Measurements from ENCODE around the gene CCDC87.
"Not testable (repeated sequence)": the region's sequence is repeated elsewhere in the genome, so short reads cannot be mapped to it uniquely, and the experiment has no call there.

CCDC87 gene

GRCh38 chr11:66548774-66549630 lies 43.9 kb downstream of the CCDC87 start:
- no peak for DNase-seq

- DNase-seq = no peak
Measured at GRCh38 chr11:66548041-66548440, 44.8 kb downstream of the CCDC87 start.

GRCh38 chr11:66547662-66548009 lies 45.2 kb downstream of the CCDC87 start:
- DNase-seq = no peak

- no peak for DNase-seq
Measured at GRCh38 chr11:66546966-66547661, 45.7 kb downstream of the CCDC87 start.

- DNase-seq = peak; percentile 17
Measured at GRCh38 chr11:66546368-66546965, 46.4 kb downstream of the CCDC87 start, which contains the start of gene ACTN3. TSS of gene ACTN3 (plus strand) at chr11:66546903. CDS start at chr11:66546938, 35 bp downstream.

GRCh38 chr11:66545701-66546367 lies 47.0 kb downstream of the CCDC87 start, which contains the start of gene ZDHHC24:
TSS of gene ZDHHC24 (minus strand) at chr11:66546048. CDS start at chr11:66546003, 45 bp downstream.
- DNase-seq = peak; percentile 92

- DNase-seq = not testable (repeated sequence)
Measured at GRCh38 chr11:66544952-66545351, 47.9 kb downstream of the CCDC87 start.

GRCh38 chr11:66543263-66544107 lies 49.4 kb downstream of the CCDC87 start:
- peak; percentile 80 for DNase-seq

- no peak for DNase-seq
Measured at GRCh38 chr11:66542362-66542761, 50.5 kb downstream of the CCDC87 start.

GRCh38 chr11:66541892-66542291 lies 51.0 kb downstream of the CCDC87 start:
- no peak for DNase-seq

- not testable (repeated sequence) for DNase-seq
Measured at GRCh38 chr11:66540598-66540997, 52.3 kb downstream of the CCDC87 start.

Measured in CD4-positive, alpha-beta T cell treated with Interleukin-10 for 1 hour (primary cell).